HG03439 (cell line): ENCODE measurements around the gene FAM193A.
"Not testable (repeated sequence)": the region's sequence is repeated elsewhere in the genome, so short reads cannot be mapped to it uniquely, and the experiment has no call there.

Experiments
- ATAC-seq: cut with Tn5 transposase; IDR thresholded peaks from one replicate; pipeline ENCODE4 v1.9.1; 2021; ENCODE audit warnings: mild to moderate bottlenecking, moderate library complexity; ENCODE audit not compliant: unreplicated experiment

The FAM193A gene

GRCh38 chr4:2514193-2514592 is 22.3 kb upstream of the FAM193A start:
- not testable (repeated sequence) for ATAC-seq

- ATAC-seq: not testable (repeated sequence)
These were observed 21.5 kb upstream of the FAM193A start for GRCh38 chr4:2514944-2515343.

GRCh38 chr4:2515830-2516550 is 20.5 kb upstream of the FAM193A start:
- no peak for ATAC-seq

- ATAC-seq: no peak
These were observed 19.8 kb upstream of the FAM193A start for GRCh38 chr4:2516635-2517034.

GRCh38 chr4:2526559-2526958 is 9.9 kb upstream of the FAM193A start:
- no peak for ATAC-seq

- ATAC-seq: no peak
These were observed 1.5 kb upstream of the FAM193A start for GRCh38 chr4:2534904-2535375.

- peak; percentile 4 for ATAC-seq
These were observed 863 bp upstream of the FAM193A start for GRCh38 chr4:2535376-2536192.

- peak; percentile 25 for ATAC-seq
These were observed 774 bp downstream of the FAM193A start for GRCh38 chr4:2537011-2537830.

GRCh38 chr4:2543580-2544191 is 7.2 kb downstream of the FAM193A start:
- not testable (repeated sequence) for ATAC-seq

GRCh38 chr4:2545321-2546013 is 9.0 kb downstream of the FAM193A start:
- no peak for ATAC-seq

- no peak for ATAC-seq
These were observed 9.9 kb downstream of the FAM193A start for GRCh38 chr4:2546286-2546823.

- not testable (repeated sequence) for ATAC-seq
These were observed 10.7 kb downstream of the FAM193A start for GRCh38 chr4:2546961-2547691.

- ATAC-seq: no peak
These were observed 14.7 kb downstream of the FAM193A start for GRCh38 chr4:2551118-2551517.

GRCh38 chr4:2552806-2553205 is 16.4 kb downstream of the FAM193A start:
- no peak for ATAC-seq

- no peak for ATAC-seq
These were observed 21.9 kb downstream of the FAM193A start for GRCh38 chr4:2558301-2558700.

- no peak for ATAC-seq
These were observed 23.7 kb downstream of the FAM193A start for GRCh38 chr4:2560167-2560566.

GRCh38 chr4:2565533-2565932 is 29.1 kb downstream of the FAM193A start:
- no peak for ATAC-seq

GRCh38 chr4:2570036-2570435 is 33.6 kb downstream of the FAM193A start:
- ATAC-seq: no peak

GRCh38 chr4:2570551-2571222 is 34.2 kb downstream of the FAM193A start:
- no peak for ATAC-seq
